Measurements from ENCODE around the gene KRTAP5-5.
"Not testable (repeated sequence)": the region's sequence is repeated elsewhere in the genome, so short reads cannot be mapped to it uniquely, and the experiment has no call there.

Gene KRTAP5-5

GRCh38 chr11:1655168-1656060 is 25.8 kb downstream of the KRTAP5-5 start:
- in situ Hi-C loops (cut with MboI; ENCODE audit: low sequenced_read_pairs), result loop anchor here (10.0 kb wide), 1 partner anchor 489 kb away; no protein-coding TSS in a partner anchor

- in situ Hi-C loops (cut with MboI; ENCODE audit: low sequenced_read_pairs), result loop anchor here (10.0 kb wide), 1 partner anchor 489 kb away; no protein-coding TSS in a partner anchor
Observed at GRCh38 chr11:1656061-1656441, 26.5 kb downstream of the KRTAP5-5 start.

GRCh38 chr11:1656670-1657069 is 27.1 kb downstream of the KRTAP5-5 start:
- in situ Hi-C loops (cut with MboI; ENCODE audit: low sequenced_read_pairs), result loop anchor here (10.0 kb wide), 1 partner anchor 488 kb away; no protein-coding TSS in a partner anchor

- in situ Hi-C loops (cut with MboI; ENCODE audit: low sequenced_read_pairs), result loop anchor here (10.0 kb wide), 1 partner anchor 485 kb away; no protein-coding TSS in a partner anchor
Observed at GRCh38 chr11:1659506-1659905, 29.9 kb downstream of the KRTAP5-5 start.

- in situ Hi-C loops (cut with MboI; ENCODE audit: low sequenced_read_pairs), result no loop called here
Observed at GRCh38 chr11:1660111-1660867, 30.7 kb downstream of the KRTAP5-5 start.

- in situ Hi-C loops (cut with MboI; ENCODE audit: low sequenced_read_pairs), result not testable (repeated sequence)
Observed at GRCh38 chr11:1661454-1662269, 32.1 kb downstream of the KRTAP5-5 start.

GRCh38 chr11:1662699-1663283 is 33.2 kb downstream of the KRTAP5-5 start:
- in situ Hi-C loops (cut with MboI; ENCODE audit: low sequenced_read_pairs), result not testable (repeated sequence)

- in situ Hi-C loops (cut with MboI; ENCODE audit: low sequenced_read_pairs), result no loop called here
Observed at GRCh38 chr11:1665313-1665712, 35.7 kb downstream of the KRTAP5-5 start.

- in situ Hi-C loops (cut with MboI; ENCODE audit: low sequenced_read_pairs), result no loop called here
Observed at GRCh38 chr11:1667121-1667850, 37.7 kb downstream of the KRTAP5-5 start.

- in situ Hi-C loops (cut with MboI; ENCODE audit: low sequenced_read_pairs), result no loop called here
Observed at GRCh38 chr11:1667906-1668305, 38.3 kb downstream of the KRTAP5-5 start.

GRCh38 chr11:1668911-1669473 is 39.4 kb downstream of the KRTAP5-5 start:
- in situ Hi-C loops (cut with MboI; ENCODE audit: low sequenced_read_pairs), result no loop called here

- in situ Hi-C loops (cut with MboI; ENCODE audit: low sequenced_read_pairs), result no loop called here
Observed at GRCh38 chr11:1669546-1670218, 40.1 kb downstream of the KRTAP5-5 start.

- in situ Hi-C loops (cut with MboI; ENCODE audit: low sequenced_read_pairs), result not testable (repeated sequence)
Observed at GRCh38 chr11:1670457-1670856, 40.9 kb downstream of the KRTAP5-5 start.

GRCh38 chr11:1670905-1671371 is 41.4 kb downstream of the KRTAP5-5 start:
- in situ Hi-C loops (cut with MboI; ENCODE audit: low sequenced_read_pairs), result no loop called here

GRCh38 chr11:1671658-1672057 is 42.1 kb downstream of the KRTAP5-5 start:
- in situ Hi-C loops (cut with MboI; ENCODE audit: low sequenced_read_pairs), result no loop called here

GRCh38 chr11:1672613-1673350 is 43.2 kb downstream of the KRTAP5-5 start:
- in situ Hi-C loops (cut with MboI; ENCODE audit: low sequenced_read_pairs), result no loop called here

GRCh38 chr11:1673446-1674172 is 44.0 kb downstream of the KRTAP5-5 start:
- in situ Hi-C loops (cut with MboI; ENCODE audit: low sequenced_read_pairs), result no loop called here
